Astrocyte of the cerebellum (primary cell): ENCODE data around the gene BPTF.
"Not testable (repeated sequence)": the region's sequence is repeated elsewhere in the genome, so short reads cannot be mapped to it uniquely, and the experiment has no call there.

Source experiments
- DNase-seq: peaks from one replicate; pipeline ENCODE4 v3.0.0-alpha.2; 2011; ENCODE audit warnings: low read depth
- H3K4me3 ChIP-seq: 2 replicates; pipeline ENCODE4 v1.5.1; 2011; ENCODE audit warnings: mild to moderate bottlenecking, low read depth, low read length, moderate library complexity
- in situ Hi-C: cut with HindIII; loops from 2 replicates; pipeline ENCODE4 v1.10.0; 2017; ENCODE audit warnings: low sequenced_read_pairs
- TF ChIP-seq, protein P1 (sequence below): IDR thresholded peaks from 2 replicates; pipeline ENCODE4 v1.5.1; 2012; ENCODE audit warnings: low read length, low read depth, moderate library complexity, mild to moderate bottlenecking; ENCODE audit errors: missing control alignments

The BPTF gene

DNA sequence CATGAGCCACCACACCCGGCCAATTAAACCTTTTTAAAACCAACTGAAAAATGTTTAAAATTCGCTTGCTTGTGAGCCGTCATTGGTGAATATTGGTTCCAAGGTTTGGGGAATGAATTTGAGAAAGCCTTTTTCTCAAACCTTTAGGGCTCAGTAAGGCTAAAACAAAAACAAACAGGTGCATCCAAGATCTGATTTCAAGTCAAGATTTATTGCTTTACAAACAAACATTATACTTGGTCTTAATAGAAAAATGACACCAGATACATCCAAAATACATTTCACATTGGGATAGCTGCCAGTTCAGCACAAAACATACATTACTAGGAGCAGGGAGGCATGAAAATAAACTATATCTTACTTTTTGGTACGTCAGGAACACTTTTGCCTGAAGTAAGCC lies 165.6 kb downstream of the BPTF start:
- no peak for DNase-seq
- no peak overlapping the region for H3K4me3 ChIP-seq
- in situ Hi-C loops = no loop called here
- TF ChIP-seq, protein P1, sequence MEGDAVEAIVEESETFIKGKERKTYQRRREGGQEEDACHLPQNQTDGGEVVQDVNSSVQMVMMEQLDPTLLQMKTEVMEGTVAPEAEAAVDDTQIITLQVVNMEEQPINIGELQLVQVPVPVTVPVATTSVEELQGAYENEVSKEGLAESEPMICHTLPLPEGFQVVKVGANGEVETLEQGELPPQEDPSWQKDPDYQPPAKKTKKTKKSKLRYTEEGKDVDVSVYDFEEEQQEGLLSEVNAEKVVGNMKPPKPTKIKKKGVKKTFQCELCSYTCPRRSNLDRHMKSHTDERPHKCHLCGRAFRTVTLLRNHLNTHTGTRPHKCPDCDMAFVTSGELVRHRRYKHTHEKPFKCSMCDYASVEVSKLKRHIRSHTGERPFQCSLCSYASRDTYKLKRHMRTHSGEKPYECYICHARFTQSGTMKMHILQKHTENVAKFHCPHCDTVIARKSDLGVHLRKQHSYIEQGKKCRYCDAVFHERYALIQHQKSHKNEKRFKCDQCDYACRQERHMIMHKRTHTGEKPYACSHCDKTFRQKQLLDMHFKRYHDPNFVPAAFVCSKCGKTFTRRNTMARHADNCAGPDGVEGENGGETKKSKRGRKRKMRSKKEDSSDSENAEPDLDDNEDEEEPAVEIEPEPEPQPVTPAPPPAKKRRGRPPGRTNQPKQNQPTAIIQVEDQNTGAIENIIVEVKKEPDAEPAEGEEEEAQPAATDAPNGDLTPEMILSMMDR = no peak

DNA sequence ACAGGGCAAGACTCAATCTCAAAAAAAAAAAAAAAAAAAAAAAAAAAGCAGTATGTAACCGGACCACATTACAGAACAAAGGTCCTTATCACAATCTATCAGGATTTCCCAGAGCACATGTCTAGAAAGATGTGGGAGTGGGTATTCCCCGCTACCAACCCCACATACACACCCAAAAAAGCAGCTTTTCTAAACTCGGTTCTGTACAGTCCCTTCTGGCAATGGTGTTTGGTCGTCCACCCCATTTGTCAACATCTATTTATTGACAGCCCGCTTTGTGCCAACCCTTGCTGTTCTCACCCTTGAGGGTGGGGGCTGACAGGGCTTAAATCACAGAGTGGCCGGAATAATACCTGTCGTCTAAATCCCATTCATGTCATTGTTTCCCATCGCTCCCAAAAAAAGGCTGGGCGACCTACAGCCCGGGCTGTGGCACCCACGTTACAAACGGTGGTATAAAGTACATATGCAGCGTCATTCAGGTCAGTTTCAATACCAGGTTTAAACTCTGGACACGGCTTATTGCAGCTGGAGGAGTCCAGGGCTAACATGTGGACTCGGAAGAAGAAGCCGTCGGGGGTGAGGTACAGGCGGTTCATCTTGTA lies 167.3 kb downstream of the BPTF start:
- TF ChIP-seq, protein P1 = no peak
- H3K4me3 ChIP-seq = peak overlapping the region; percentile 71
- DNase-seq = no peak
- in situ Hi-C loops = no loop called here

DNA sequence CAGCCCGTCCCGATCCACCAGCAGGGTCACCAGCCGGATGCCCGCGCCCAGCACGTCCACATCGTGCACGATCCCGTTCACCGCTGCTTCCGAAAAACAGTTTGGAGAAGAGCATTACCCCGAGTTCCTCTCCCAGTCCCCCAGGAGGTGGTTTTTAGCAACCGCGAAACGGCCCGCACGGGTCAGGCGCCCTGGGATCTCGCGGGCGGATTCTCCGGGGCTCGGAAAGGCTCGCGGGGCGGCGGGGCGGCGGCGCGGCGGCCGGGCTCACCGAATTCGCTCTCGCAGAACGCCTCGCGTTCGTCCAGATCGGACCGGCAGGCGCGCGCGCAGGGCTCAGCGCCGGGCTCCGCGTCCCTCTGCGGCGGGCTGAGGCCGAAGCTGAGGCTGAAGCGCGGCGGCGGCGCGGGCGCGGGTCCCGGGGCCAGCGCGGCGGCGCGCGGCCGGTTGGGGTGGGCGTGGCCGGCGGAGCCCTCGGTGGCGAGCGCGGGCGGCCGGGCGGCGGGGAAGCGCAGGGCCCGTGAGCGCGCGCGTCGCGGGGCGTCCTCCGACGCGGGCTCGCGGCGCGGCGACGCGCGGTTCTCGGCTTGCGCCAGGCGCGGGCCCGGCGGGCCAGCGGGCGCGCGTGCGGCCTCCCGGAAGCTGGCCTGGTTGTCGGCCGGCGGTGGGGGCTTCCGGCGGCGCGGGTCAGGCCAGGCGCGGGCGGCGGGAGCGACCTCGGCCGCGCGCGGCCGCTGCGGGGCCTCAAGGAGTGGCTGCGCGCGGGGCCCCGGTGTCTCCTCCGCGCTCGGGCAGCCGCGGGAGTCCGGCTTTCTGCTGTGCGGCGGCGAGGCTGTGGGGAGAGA lies 168.1 kb downstream of the BPTF start:
- peak; percentile 35 for DNase-seq
- peak overlapping the region; percentile 71 for H3K4me3 ChIP-seq
- TF ChIP-seq, protein P1 = no peak
- in situ Hi-C loops = no loop called here

DNA sequence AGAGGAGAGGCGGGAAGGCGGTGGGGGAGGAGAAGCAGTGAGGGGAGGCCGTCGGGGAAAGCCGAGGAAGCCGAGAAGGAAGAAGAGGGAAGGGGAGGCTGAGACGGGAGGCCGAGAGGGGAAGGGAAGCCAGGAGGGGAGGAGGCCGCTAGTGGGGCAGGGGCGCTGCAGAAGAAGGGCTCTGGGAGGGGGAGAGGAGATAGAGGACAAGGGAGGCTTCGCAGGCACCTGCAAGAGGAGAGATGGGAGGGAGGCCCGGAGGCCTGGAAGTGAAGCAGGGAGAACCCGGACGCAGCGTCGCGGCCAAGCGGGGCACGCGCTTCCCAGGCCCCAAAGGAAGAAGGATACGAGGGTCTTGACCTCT lies 168.7 kb downstream of the BPTF start:
- TF ChIP-seq, protein P1 = no peak
- peak overlapping the region; percentile 59 for H3K4me3 ChIP-seq
- in situ Hi-C loops = no loop called here

GRCh38 chr17:67994817-67995569 lies 169.7 kb downstream of the BPTF start:
- DNase-seq = no peak
- in situ Hi-C loops = no loop called here
- H3K4me3 ChIP-seq = peak overlapping the region; percentile 53
- TF ChIP-seq, protein P1 = no peak

More for the DNA sequence above, 168.7 kb downstream of the BPTF start:
- no peak for DNase-seq

GRCh38 chr17:67995570-67996263 lies 170.4 kb downstream of the BPTF start:
- in situ Hi-C loops = no loop called here
- DNase-seq = no peak
- TF ChIP-seq, protein P1 = no peak
- H3K4me3 ChIP-seq = peak overlapping the region; percentile 53

DNA sequence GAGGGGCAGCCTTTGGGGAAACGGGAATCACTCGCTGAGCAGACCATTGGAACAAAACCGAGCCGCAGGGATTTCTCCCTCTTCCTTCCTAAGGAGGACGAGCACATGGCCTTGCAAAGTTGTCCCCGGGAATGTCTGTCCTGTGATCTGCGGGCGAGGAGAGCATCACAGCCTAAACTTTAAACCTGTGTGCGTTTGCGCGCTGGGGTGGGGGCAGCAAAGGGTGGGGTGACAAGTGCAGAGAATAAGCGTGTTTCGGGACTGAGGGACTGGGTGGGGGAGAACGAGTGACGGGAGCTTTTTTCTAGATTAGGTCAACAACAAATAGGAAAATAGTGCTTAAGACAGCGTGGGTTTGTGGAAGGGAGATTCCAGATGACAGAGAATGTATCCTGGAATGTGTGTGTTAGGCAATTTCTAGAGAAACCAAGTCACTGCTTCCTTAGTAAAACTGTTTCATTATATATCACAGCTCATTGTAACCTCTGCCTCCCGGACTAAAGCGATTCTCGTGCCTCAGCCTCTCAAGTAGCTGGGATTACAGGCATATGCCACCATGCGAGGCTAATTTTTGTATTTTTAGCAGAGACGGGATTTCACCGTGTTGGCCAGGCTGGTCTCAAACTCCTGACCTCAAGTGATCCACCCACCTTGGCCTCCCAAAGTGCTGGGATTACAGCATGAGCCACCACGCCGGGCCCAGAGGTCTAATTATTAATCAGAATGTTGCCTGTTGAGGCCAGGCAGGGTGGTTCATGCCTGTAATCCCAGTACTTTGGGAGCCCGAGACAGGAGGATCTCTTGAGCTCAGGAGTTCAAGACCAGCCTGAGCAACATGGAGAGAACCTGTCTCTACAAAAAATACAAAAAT lies 171.2 kb downstream of the BPTF start, which contains the start of gene C17orf58:
C17orf58 (minus strand) TSS at position 169 of the 871 bp plus-strand sequence. CDS start 271 bp downstream, outside the sequence.
- H3K4me3 ChIP-seq = peak within 1 kb of the TSS; percentile 53
- in situ Hi-C loops, DNase-seq: not testable (repeated sequence)
